Panc1 (cell line): ENCODE measurements around the gene ZFAND4. TPM values are rescaled to one million over a fixed set of nuclear protein-coding genes. Genes with fewer than 3 reads are reported as not detected.

Experiments used
- ATAC-seq: fragments of 200-7000 bp; cut with Tn5 transposase; 2 replicates; pipeline ENCODE4 v1.9.1; 2020; ENCODE audit warnings: mild to moderate bottlenecking, moderate library complexity
- BruUV-seq: library from RNA; stranded (reverse); fragments of 400-500 nt; replicated peaks from 2 replicates; lab custom pipeline; 2021; lab: Mats Ljungman, UMichigan
- CTCF ChIA-PET: fragments of 300-600 bp; sonication (Branson Sonifier 250); formaldehyde crosslinking; loops from one replicate; lab custom pipeline; 2022; ENCODE audit warnings: antibody characterized with exemption; lab: Charles Lee
- POLR2A ChIA-PET: fragments of 300-600 bp; sonication (Branson Sonifier 250); formaldehyde crosslinking; loops from one replicate; lab custom pipeline; 2022; ENCODE audit warnings: antibody characterized with exemption; lab: Charles Lee
- DNase-seq: peaks from one replicate; pipeline ENCODE4 v3.0.0-alpha.2; 2010; ENCODE audit warnings: low read depth, low spot score
- H3K27ac ChIP-seq: 2 replicates; pipeline ENCODE4 v1.5.1; 2011; ENCODE audit warnings: mild to moderate bottlenecking, low read length, inconsistent platforms
- H3K27me3 ChIP-seq: fragments of 200-500 bp; sonication (Bioruptor generic); 2 replicates; pipeline ENCODE4 v1.6.0; 2014; ENCODE audit warnings: low read length, inconsistent platforms; ENCODE audit not compliant: control insufficient read depth, insufficient read depth
- H3K36me3 ChIP-seq: fragments of 200-500 bp; sonication (Bioruptor generic); 2 replicates; pipeline ENCODE4 v1.5.1; 2014; ENCODE audit warnings: inconsistent platforms, mild to moderate bottlenecking, low read length, moderate library complexity; ENCODE audit not compliant: control insufficient read depth, insufficient read depth
- H3K4me1 ChIP-seq: 2 replicates; pipeline ENCODE4 v1.5.1; 2011; ENCODE audit warnings: inconsistent platforms, mild to moderate bottlenecking, low read length, moderate library complexity; ENCODE audit not compliant: control insufficient read depth, insufficient read depth
- H3K4me3 ChIP-seq, 2 experiments: 2 replicates each; pipeline ENCODE4 v1.5.1; 2011 to 2012; ENCODE audit warnings: low read depth in 2 of 2, low read length in 2 of 2, mild to moderate bottlenecking in 2 of 2, inconsistent platforms in 1 of 2, moderate library complexity in 1 of 2
- H3K9me3 ChIP-seq: fragments of 200-500 bp; sonication (Bioruptor generic); 2 replicates; pipeline ENCODE4 v1.5.1; 2014; ENCODE audit warnings: low read depth, mild to moderate bottlenecking, inconsistent platforms, low read length, moderate library complexity; ENCODE audit not compliant: control insufficient read depth, insufficient read depth
- POLR2AphosphoS5 ChIP-seq: IDR thresholded peaks from 2 replicates; pipeline ENCODE4 v1.6.1; 2012; ENCODE audit warnings: mild to moderate bottlenecking, low read depth, low read length, moderate library complexity
- SIN3A ChIP-seq: IDR thresholded peaks from 2 replicates; pipeline ENCODE4 v1.6.1; 2012; ENCODE audit warnings: low read depth, mild to moderate bottlenecking, low read length, moderate library complexity, borderline replicate concordance; ENCODE audit not compliant: insufficient read depth
- TCF7L2 ChIP-seq: IDR thresholded peaks from 2 replicates; pipeline ENCODE4 v1.6.1; 2011; ENCODE audit warnings: mild to moderate bottlenecking, low read depth, low read length, inconsistent platforms
- in situ Hi-C: cut with HindIII; loops from 2 replicates; pipeline ENCODE4 v1.10.0; 2016; ENCODE audit warnings: low sequenced_read_pairs, low pct_unique_long_range_greater_than_20kb
- intact Hi-C: fragments of 100-400 bp; cut with micrococcal nuclease; formaldehyde crosslinking; loops from one replicate; pipeline ENCODE4 v1.10.0; 2022; ENCODE audit not compliant: unreplicated experiment
- total RNA-seq: library from RNA; stranded (reverse); gene quantifications from one replicate; pipeline ENCODE4 v1.2.1, GENCODE V29; 2021; ENCODE audit not compliant: unreplicated experiment
- TF ChIP-seq, protein P1 (sequence below): fragments of 450-650 bp; IDR thresholded peaks from 2 replicates; pipeline ENCODE4 v1.5.1; 2017; ENCODE audit warnings: mild to moderate bottlenecking
- TF ChIP-seq, protein P2 (sequence below), 2 experiments: IDR thresholded peaks; 2 replicates each; pipeline ENCODE4 v1.6.1; 2011 to 2012; ENCODE audit warnings: low read depth in 2 of 2, control low read depth in 1 of 2, low read length in 1 of 2, mild to moderate bottlenecking in 1 of 2, moderate library complexity in 1 of 2; ENCODE audit not compliant: insufficient read depth in 1 of 2

The ZFAND4 gene
- total RNA-seq, 1 experiment from 2014 or later: 23.6 TPM

DNA sequence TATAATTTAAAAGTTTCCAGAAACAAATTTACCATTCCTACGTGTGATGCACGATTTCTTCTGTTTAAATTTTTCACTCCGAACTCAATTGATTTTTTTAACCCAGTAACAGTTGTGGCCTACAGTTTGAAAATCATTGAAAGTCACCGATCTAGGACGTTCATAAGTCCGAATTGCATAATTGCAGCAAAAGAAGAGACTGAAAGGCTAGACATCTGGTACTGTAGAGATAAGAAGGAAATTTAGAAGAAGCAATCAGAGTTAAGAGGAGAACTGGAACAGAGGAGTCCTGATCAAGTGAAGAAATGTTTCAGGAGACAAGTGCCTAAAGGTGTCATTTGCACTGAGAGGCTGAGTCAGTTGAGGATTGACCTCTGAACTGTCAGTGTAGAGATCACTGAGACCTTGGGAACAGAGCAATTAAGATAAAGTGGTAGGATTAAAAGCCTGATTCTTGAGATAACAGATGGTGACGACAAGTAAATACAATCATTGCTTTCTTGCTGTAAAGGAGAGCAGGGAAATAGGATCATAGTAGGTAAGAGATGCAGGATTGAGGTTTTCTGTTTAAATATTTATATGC lies 73.5 kb downstream of the ZFAND4 start:
- H3K27ac ChIP-seq: no peak overlapping the region
- H3K9me3 ChIP-seq: no peaks in the 10 kb centered on the region; the same call in 1 of the 2 replicates
- H3K4me3 ChIP-seq: no peak overlapping the region
- CTCF ChIA-PET: no interaction called here
- intact Hi-C loops: no loop called here
- BruUV-seq: no TSS peak
- POLR2A ChIA-PET: no interaction called here
- H3K36me3 ChIP-seq: no peaks in the 10 kb centered on the region
- ATAC-seq: no peak
- H3K27me3 ChIP-seq: no peaks in the 10 kb centered on the region
- no peaks in the 10 kb centered on the region for H3K4me1 ChIP-seq
- no peak for TF ChIP-seq TCF7L2
- TF ChIP-seq, protein P1, sequence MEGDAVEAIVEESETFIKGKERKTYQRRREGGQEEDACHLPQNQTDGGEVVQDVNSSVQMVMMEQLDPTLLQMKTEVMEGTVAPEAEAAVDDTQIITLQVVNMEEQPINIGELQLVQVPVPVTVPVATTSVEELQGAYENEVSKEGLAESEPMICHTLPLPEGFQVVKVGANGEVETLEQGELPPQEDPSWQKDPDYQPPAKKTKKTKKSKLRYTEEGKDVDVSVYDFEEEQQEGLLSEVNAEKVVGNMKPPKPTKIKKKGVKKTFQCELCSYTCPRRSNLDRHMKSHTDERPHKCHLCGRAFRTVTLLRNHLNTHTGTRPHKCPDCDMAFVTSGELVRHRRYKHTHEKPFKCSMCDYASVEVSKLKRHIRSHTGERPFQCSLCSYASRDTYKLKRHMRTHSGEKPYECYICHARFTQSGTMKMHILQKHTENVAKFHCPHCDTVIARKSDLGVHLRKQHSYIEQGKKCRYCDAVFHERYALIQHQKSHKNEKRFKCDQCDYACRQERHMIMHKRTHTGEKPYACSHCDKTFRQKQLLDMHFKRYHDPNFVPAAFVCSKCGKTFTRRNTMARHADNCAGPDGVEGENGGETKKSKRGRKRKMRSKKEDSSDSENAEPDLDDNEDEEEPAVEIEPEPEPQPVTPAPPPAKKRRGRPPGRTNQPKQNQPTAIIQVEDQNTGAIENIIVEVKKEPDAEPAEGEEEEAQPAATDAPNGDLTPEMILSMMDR: no peak
- no peak for TF ChIP-seq POLR2AphosphoS5
- no peak for TF ChIP-seq SIN3A
- TF ChIP-seq, protein P2, sequence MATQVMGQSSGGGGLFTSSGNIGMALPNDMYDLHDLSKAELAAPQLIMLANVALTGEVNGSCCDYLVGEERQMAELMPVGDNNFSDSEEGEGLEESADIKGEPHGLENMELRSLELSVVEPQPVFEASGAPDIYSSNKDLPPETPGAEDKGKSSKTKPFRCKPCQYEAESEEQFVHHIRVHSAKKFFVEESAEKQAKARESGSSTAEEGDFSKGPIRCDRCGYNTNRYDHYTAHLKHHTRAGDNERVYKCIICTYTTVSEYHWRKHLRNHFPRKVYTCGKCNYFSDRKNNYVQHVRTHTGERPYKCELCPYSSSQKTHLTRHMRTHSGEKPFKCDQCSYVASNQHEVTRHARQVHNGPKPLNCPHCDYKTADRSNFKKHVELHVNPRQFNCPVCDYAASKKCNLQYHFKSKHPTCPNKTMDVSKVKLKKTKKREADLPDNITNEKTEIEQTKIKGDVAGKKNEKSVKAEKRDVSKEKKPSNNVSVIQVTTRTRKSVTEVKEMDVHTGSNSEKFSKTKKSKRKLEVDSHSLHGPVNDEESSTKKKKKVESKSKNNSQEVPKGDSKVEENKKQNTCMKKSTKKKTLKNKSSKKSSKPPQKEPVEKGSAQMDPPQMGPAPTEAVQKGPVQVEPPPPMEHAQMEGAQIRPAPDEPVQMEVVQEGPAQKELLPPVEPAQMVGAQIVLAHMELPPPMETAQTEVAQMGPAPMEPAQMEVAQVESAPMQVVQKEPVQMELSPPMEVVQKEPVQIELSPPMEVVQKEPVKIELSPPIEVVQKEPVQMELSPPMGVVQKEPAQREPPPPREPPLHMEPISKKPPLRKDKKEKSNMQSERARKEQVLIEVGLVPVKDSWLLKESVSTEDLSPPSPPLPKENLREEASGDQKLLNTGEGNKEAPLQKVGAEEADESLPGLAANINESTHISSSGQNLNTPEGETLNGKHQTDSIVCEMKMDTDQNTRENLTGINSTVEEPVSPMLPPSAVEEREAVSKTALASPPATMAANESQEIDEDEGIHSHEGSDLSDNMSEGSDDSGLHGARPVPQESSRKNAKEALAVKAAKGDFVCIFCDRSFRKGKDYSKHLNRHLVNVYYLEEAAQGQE (IDR thresholded peaks at IDR 0.05; ENCODE audit: insufficient read depth in 1 of 2, low read depth in 2 of 2, low read length in 1 of 2): no peak
- DNase-seq: no peak
- in situ Hi-C loops: no loop called here

DNA sequence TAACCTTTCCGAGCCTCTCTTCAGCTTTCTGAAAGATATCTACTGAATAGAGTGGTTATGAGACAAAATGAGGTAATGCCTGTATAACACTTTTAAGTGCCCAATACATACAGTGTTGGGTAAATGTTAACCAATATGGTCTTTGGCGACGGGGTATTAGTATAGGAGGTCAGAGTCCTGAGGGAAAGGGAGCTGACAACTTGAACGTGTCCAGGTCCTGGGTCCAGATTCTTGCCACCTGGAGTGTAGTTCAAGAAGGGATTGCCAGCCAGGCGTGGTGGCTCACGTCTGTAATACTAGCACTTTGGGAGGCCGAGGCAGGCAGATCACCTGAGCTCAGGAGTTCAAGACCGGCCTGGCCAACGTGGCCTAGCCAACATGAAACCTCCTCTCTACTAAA lies 76.0 kb downstream of the ZFAND4 start:
- DNase-seq: no peak
- CTCF ChIA-PET: no interaction called here
- POLR2A ChIA-PET: no interaction called here
- ATAC-seq: no peak
- Histone ChIP-seq H3K27ac (no peak overlapping the region), H3K27me3 (no peaks in the 10 kb centered on the region), H3K9me3 (no peaks in the 10 kb centered on the region; the same call in 1 of the 2 replicates), H3K36me3 (no peaks in the 10 kb centered on the region), H3K4me3 (no peak overlapping the region), H3K4me1 (peaks cover 15% of the 10 kb centered on the region)
- BruUV-seq: no TSS peak
- intact Hi-C loops: no loop called here
- TF ChIP-seq SIN3A (no peak), TCF7L2 (no peak), POLR2AphosphoS5 (no peak)
- TF ChIP-seq, protein P2 (IDR thresholded peaks at IDR 0.05; ENCODE audit: insufficient read depth in 1 of 2, low read depth in 2 of 2, low read length in 1 of 2): no peak
- TF ChIP-seq, protein P1: no peak
- in situ Hi-C loops: no loop called here
